ENCODE results near the gene MYOM3. TPM values are rescaled to one million over a fixed set of nuclear protein-coding genes. Genes with fewer than 3 reads are reported as not detected.

Gene MYOM3
- total and polyA plus RNA-seq, 2 of the 4 experiments (the other 2 are of a cell fraction) = 0.03 TPM; not detected in 1

DNA sequence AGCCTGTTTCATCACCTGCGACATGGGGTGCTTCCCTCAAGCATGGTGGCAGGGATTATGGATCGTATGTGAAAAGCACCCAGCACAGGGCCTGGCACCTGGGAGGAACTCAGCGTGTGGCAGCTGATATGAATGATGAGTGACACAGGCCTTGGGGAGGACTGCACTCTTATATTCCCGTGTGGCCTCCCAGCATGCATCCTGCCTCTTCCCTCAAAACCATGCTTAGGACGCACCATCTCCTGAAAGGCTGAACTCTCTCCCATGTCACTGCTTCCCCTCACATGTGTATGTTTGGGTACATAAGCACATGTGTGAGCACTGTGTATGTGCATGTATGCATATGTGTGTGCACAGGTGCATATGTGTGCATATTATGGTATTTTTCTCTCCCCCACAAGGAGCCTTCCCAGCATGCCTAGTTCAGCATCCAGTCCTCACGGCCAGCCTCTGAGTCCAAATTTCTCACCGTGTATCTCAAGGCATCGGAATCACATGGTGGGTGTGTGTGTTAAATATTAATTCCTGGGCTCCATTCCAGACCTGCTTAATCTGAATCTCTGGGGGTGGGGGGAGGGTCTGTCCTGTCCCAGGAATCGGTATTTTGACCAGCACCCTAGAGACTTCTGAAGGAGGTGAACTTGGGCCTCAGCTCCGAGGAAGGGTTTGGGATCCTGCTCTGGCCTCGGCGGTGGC is 12.8 kb downstream of the MYOM3 start:
- Histone ChIP-seq H2BK5ac (ENCODE audit: low read depth, low read length, poor library complexity, severe bottlenecking) (no peak overlapping the region), H3K79me1 (ENCODE audit: low read depth in 1 of 2, low read length in 2 of 2) (no peaks in the 10 kb centered on the region), H3K9ac (ENCODE audit: low read depth, low read length) (no peak overlapping the region), H3K27ac (ENCODE audit: insufficient read depth, low read length) (no peak overlapping the region), H4K8ac (ENCODE audit: low read depth in 2 of 2, low read length in 2 of 2) (no peak overlapping the region), H2AK5ac (ENCODE audit: low read depth, low read length) (no peak overlapping the region), H2BK120ac (ENCODE audit: low read depth, low read length) (no peak overlapping the region), H3K9me1 (ENCODE audit: insufficient read depth, low read length) (no peaks in the 10 kb centered on the region), H3K4me2 (ENCODE audit: low read depth, low read length) (no peak overlapping the region), H2BK20ac (ENCODE audit: low read depth, low read length) (no peak overlapping the region), H3K4me3 (ENCODE audit: insufficient read depth, low read depth, low read length) (no peak overlapping the region), H3K4me1 (ENCODE audit: control insufficient read depth, insufficient read depth, low read length) (no peaks in the 10 kb centered on the region), H4K5ac (ENCODE audit: low read depth, low read length) (no peak overlapping the region), H3K14ac (replicated peaks; ENCODE audit: low read depth, low read length) (no peak overlapping the region), H3K56ac (ENCODE audit: extremely low read depth, insufficient read depth, low read length) (no peak overlapping the region), H3K27me3 (ENCODE audit: control insufficient read depth, insufficient read depth, low read length) (peaks cover 52% of the 10 kb centered on the region), H4K91ac (ENCODE audit: insufficient read depth, low read depth, low read length) (no peak overlapping the region), H3K4ac (ENCODE audit: low read depth, low read length) (no peak overlapping the region), H3K18ac (ENCODE audit: low read depth, low read length) (no peak overlapping the region), H3K9me3 (ENCODE audit: control insufficient read depth, insufficient read depth, low read length) (no peaks in the 10 kb centered on the region), H4K20me1 (ENCODE audit: insufficient read depth, low read length) (no peaks in the 10 kb centered on the region), H3K36me3 (ENCODE audit: control insufficient read depth, insufficient read depth, low read length) (no peaks in the 10 kb centered on the region), H2AK9ac (replicated peaks; ENCODE audit: low read depth, low read length, poor library complexity) (peak overlapping the region; percentile 37), H2AFZ (replicated peaks; ENCODE audit: low read length, poor library complexity) (no peak overlapping the region), H2BK15ac (ENCODE audit: low read depth, low read length) (no peak overlapping the region), H3K23ac (ENCODE audit: low read depth, low read length) (no peak overlapping the region)
- ChIA-PET POLR2A (ENCODE audit: unreplicated experiment) (no interaction called here), CTCF (no interaction called here)
- ATAC-seq (ENCODE audit: low read depth) (no peak), DNase-seq (no peak)
- dilution Hi-C loops (cut with HindIII; ENCODE audit: low sequenced_read_pairs, unreplicated experiment) = no loop called here
- intact Hi-C loops (cut with micrococcal nuclease) = no loop called here
- in situ Hi-C loops (cut with MboI; ENCODE audit: low sequenced_read_pairs) = no loop called here
- BruUV-seq (replicated peaks) = no TSS peak
- TF ChIP-seq BHLHE40 (IDR thresholded peaks at IDR 0.05; ENCODE audit: low read depth, low read length) (no peak), SMC3 (IDR thresholded peaks at IDR 0.05; ENCODE audit: low read depth, low read length) (no peak), FOS (IDR thresholded peaks at IDR 0.05; ENCODE audit: low read depth, low read length) (no peak), MAFK (IDR thresholded peaks at IDR 0.05; ENCODE audit: low read depth, low read length) (no peak), RFX5 (IDR thresholded peaks at IDR 0.05; ENCODE audit: low read depth, low read length) (no peak), RAD21 (IDR thresholded peaks at IDR 0.05; ENCODE audit: low read length) (no peak), MAZ (IDR thresholded peaks at IDR 0.05; ENCODE audit: borderline replicate concordance, low read depth, low read length) (no peak), NFE2L2 (IDR thresholded peaks at IDR 0.05; ENCODE audit: low read depth, low read length) (no peak), CEBPB (IDR thresholded peaks at IDR 0.05; ENCODE audit: low read depth, low read length) (no peak), POLR2A (IDR thresholded peaks at IDR 0.05; ENCODE audit: low read depth, low read length) (no peak), RCOR1 (IDR thresholded peaks at IDR 0.05; ENCODE audit: insufficient replicate concordance, low read length) (no peak), MXI1 (IDR thresholded peaks at IDR 0.05; ENCODE audit: borderline replicate concordance, low read depth, low read length) (no peak), CHD1 (IDR thresholded peaks at IDR 0.05; ENCODE audit: low read depth, low read length) (no peak)
- TF ChIP-seq, protein P1, sequence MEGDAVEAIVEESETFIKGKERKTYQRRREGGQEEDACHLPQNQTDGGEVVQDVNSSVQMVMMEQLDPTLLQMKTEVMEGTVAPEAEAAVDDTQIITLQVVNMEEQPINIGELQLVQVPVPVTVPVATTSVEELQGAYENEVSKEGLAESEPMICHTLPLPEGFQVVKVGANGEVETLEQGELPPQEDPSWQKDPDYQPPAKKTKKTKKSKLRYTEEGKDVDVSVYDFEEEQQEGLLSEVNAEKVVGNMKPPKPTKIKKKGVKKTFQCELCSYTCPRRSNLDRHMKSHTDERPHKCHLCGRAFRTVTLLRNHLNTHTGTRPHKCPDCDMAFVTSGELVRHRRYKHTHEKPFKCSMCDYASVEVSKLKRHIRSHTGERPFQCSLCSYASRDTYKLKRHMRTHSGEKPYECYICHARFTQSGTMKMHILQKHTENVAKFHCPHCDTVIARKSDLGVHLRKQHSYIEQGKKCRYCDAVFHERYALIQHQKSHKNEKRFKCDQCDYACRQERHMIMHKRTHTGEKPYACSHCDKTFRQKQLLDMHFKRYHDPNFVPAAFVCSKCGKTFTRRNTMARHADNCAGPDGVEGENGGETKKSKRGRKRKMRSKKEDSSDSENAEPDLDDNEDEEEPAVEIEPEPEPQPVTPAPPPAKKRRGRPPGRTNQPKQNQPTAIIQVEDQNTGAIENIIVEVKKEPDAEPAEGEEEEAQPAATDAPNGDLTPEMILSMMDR (conservative IDR thresholded peaks at IDR 0.05; ENCODE audit: low read depth, low read length) = no peak
- TF ChIP-seq, protein P2, sequence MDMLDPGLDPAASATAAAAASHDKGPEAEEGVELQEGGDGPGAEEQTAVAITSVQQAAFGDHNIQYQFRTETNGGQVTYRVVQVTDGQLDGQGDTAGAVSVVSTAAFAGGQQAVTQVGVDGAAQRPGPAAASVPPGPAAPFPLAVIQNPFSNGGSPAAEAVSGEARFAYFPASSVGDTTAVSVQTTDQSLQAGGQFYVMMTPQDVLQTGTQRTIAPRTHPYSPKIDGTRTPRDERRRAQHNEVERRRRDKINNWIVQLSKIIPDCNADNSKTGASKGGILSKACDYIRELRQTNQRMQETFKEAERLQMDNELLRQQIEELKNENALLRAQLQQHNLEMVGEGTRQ (IDR thresholded peaks at IDR 0.05; ENCODE audit: low read depth, low read length) = no peak
- TF ChIP-seq, protein P3, sequence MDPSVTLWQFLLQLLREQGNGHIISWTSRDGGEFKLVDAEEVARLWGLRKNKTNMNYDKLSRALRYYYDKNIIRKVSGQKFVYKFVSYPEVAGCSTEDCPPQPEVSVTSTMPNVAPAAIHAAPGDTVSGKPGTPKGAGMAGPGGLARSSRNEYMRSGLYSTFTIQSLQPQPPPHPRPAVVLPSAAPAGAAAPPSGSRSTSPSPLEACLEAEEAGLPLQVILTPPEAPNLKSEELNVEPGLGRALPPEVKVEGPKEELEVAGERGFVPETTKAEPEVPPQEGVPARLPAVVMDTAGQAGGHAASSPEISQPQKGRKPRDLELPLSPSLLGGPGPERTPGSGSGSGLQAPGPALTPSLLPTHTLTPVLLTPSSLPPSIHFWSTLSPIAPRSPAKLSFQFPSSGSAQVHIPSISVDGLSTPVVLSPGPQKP (IDR thresholded peaks at IDR 0.05; ENCODE audit: borderline replicate concordance, low read depth, low read length) = no peak
- no CpG with 5 or more reads among the region's 12 CpGs for WGBS, 2 experiments (ENCODE audit: extremely low coverage in 2 of 2, insufficient read length in 1 of 2)
